Small intestine (tissue), 7 donors: Measurements from ENCODE around the gene SPOUT1. TPM values are rescaled to one million over a fixed set of nuclear protein-coding genes. Genes with fewer than 3 reads are reported as not detected.
A peak's percentile ranks its signal among the peaks of the same experiment; 100 is the strongest.

Source experiments
- DNase-seq, 2 donors: peaks; one replicate each; pipeline versions ENCODE4 v3.0.0 to v3.0.0-alpha.2; 2013
- FAIRE-seq: peaks from 2 replicates; lab custom pipeline; 2012; peaks lifted over from hg19 to GRCh38; lab: Jason Lieb, UNC
- H3K27ac ChIP-seq, 3 donors: one replicate each; pipeline ENCODE4 v1.5.1; 2013; ENCODE audit warnings: low read length in 2 of 3, mild to moderate bottlenecking in 2 of 3, control low read depth in 1 of 3, inconsistent platforms in 1 of 3, low read depth in 1 of 3, moderate library complexity in 1 of 3
- H3K27me3 ChIP-seq, 3 donors: one replicate each; pipeline ENCODE4 v1.6.1; 2013; ENCODE audit warnings: low read length in 3 of 3, inconsistent platforms in 1 of 3; ENCODE audit not compliant: control insufficient read depth in 3 of 3, insufficient read depth in 3 of 3
- H3K36me3 ChIP-seq, 3 donors: one replicate each; pipeline ENCODE4 v1.6.1; 2013; ENCODE audit warnings: low read length in 3 of 3, inconsistent platforms in 1 of 3, low read depth in 1 of 3, mild to moderate bottlenecking in 1 of 3, moderate library complexity in 1 of 3; ENCODE audit not compliant: control insufficient read depth in 3 of 3, insufficient read depth in 2 of 3
- H3K4me1 ChIP-seq, 3 donors: one replicate each; pipeline ENCODE4 v1.6.1; 2013; ENCODE audit warnings: low read length in 2 of 3, inconsistent platforms in 1 of 3, low read depth in 1 of 3, mild to moderate bottlenecking in 1 of 3, moderate library complexity in 1 of 3; ENCODE audit not compliant: control insufficient read depth in 3 of 3, insufficient read depth in 2 of 3
- H3K4me3 ChIP-seq, 3 donors: one replicate each; pipeline ENCODE4 v1.5.1; 2013; ENCODE audit warnings: low read length in 3 of 3, control low read depth in 1 of 3, inconsistent platforms in 1 of 3, low read depth in 1 of 3, mild to moderate bottlenecking in 1 of 3, moderate library complexity in 1 of 3
- H3K9me3 ChIP-seq, 2 donors: one replicate each; pipeline ENCODE4 v1.6.1; 2013; ENCODE audit warnings: low read depth in 1 of 2, low read length in 1 of 2; ENCODE audit not compliant: control insufficient read depth in 2 of 2, insufficient read depth in 1 of 2
- WGBS, 3 donors: extraction: QIAGEN DNeasy Blood & Tissue Kit; methylation state at CpG; one replicate each; pipeline ENCODE4 v1.1.7; 2013; 5-methylcytosine and 5-hydroxymethylcytosine counted together
- polyA plus RNA-seq, 4 donors: library from polyadenylated mRNA; stranded (reverse) in 3 of 4; unstranded in 1 of 4; fragments of 200-250 nt in 3 of 4; fragments of 120-200 nt in 1 of 4; gene quantifications; one replicate each; pipeline versions ENCODE4 v1.2.1 to v1.2.3, GENCODE V29; 2013
- donor health status: healthy with polysubstance abuse.
- donor health status: control.
- donor health status: control.
- donor health status: Bipolar disorder and iron deficiency.
- donor health status: healthy.

The SPOUT1 gene
- polyA plus RNA-seq, 4 donors, result 21.0 to 36.7 (median 24.0) TPM

GRCh38 chr9:128792978-128793686 is 36.5 kb downstream of the SPOUT1 start:
- peak overlapping the region in 1 of 3 donors; percentile 72 for H3K27ac ChIP-seq
- DNase-seq (peak in 1 of 2 donors; percentile 63), FAIRE-seq (no peak)
- H3K9me3 ChIP-seq, result no peaks in the 10 kb centered on the region
- peaks cover 0 to 8% (median 4%) of the 10 kb centered on the region in 3 donors for H3K4me1 ChIP-seq
- 63 to 83% (median 64%) methylated on average over 8 of the region's 8 CpGs for WGBS, 3 donors
- H3K36me3 ChIP-seq, result peaks cover 3 to 80% (median 23%) of the 10 kb centered on the region in 3 donors
- no peak overlapping the region for H3K4me3 ChIP-seq
- no peaks in the 10 kb centered on the region for H3K27me3 ChIP-seq

GRCh38 chr9:128792134-128792533 is 37.5 kb downstream of the SPOUT1 start:
- FAIRE-seq (no peak), DNase-seq (no peak)
- peaks cover 3 to 71% (median 20%) of the 10 kb centered on the region in 3 donors for H3K36me3 ChIP-seq
- no peaks in the 10 kb centered on the region for H3K9me3 ChIP-seq
- H3K27ac ChIP-seq, result no peak overlapping the region
- no peak overlapping the region for H3K4me3 ChIP-seq
- no peaks in the 10 kb centered on the region for H3K27me3 ChIP-seq
- H3K4me1 ChIP-seq, result peaks cover 0 to 13% (median 4%) of the 10 kb centered on the region in 3 donors
- WGBS, 3 donors, result 95 to 98% (median 95%) methylated on average over 9 of the region's 9 CpGs

- 80 to 85% (median 82%) methylated on average over 4 of the region's 4 CpGs for WGBS, 3 donors
- Histone ChIP-seq H3K36me3 (peaks cover 3 to 60% (median 19%) of the 10 kb centered on the region in 3 donors), H3K4me3 (no peak overlapping the region), H3K9me3 (no peaks in the 10 kb centered on the region), H3K4me1 (peaks cover 0 to 18% (median 4%) of the 10 kb centered on the region in 3 donors), H3K27ac (no peak overlapping the region), H3K27me3 (no peaks in the 10 kb centered on the region)
- no peak for DNase-seq
- FAIRE-seq, result no peak
Measured at GRCh38 chr9:128790536-128790935, 39.1 kb downstream of the SPOUT1 start.

GRCh38 chr9:128788445-128788844 is 41.1 kb downstream of the SPOUT1 start:
- WGBS, 3 donors, result 93 to 100% (median 96%) methylated on average over 1 of the region's 1 CpG
- peak overlapping the region in 1 of 3 donors; percentile 25 for H3K27ac ChIP-seq
- peaks cover 0 to 18% (median 2%) of the 10 kb centered on the region in 3 donors for H3K4me1 ChIP-seq
- H3K36me3 ChIP-seq, result peaks cover 0 to 44% (median 19%) of the 10 kb centered on the region in 3 donors
- no peaks in the 10 kb centered on the region for H3K27me3 ChIP-seq
- FAIRE-seq (no peak), DNase-seq (no peak)
- peak overlapping the region in 2 of 3 donors; percentile 77 to 99 for H3K4me3 ChIP-seq
- no peaks in the 10 kb centered on the region for H3K9me3 ChIP-seq

GRCh38 chr9:128787659-128788058 is 41.9 kb downstream of the SPOUT1 start:
- Histone ChIP-seq H3K9me3 (no peaks in the 10 kb centered on the region), H3K36me3 (peaks cover 0 to 36% (median 15%) of the 10 kb centered on the region in 3 donors), H3K4me3 (peak overlapping the region; percentile 77 to 99 (median 91)), H3K4me1 (peaks cover 0 to 18% (median 0%) of the 10 kb centered on the region in 3 donors), H3K27me3 (no peaks in the 10 kb centered on the region), H3K27ac (peak overlapping the region in 2 of 3 donors; percentile 84 to 85)
- FAIRE-seq (no peak), DNase-seq (peak; percentile 17 to 52)
- 2 to 6% (median 5%) methylated on average over 7 of the region's 7 CpGs for WGBS, 3 donors

GRCh38 chr9:128786681-128787601 is 42.7 kb downstream of the SPOUT1 start, which contains the start of gene TBC1D13:
TBC1D13 (plus strand) TSS chr9:128787253; CDS start chr9:128787354, 101 bp downstream.
- Histone ChIP-seq H3K9me3 (peaks cover 0 to under 1% of the 10 kb centered on the region in 2 donors), H3K4me1 (peaks cover 0 to 18% (median 0%) of the 10 kb centered on the region in 3 donors), H3K27me3 (no peaks in the 10 kb centered on the region), H3K4me3 (peak within 1 kb of the TSS; percentile 77 to 99 (median 91)), H3K27ac (peak within 1 kb of the TSS; percentile 38 to 85 (median 84)), H3K36me3 (peaks cover 0 to 29% (median 8%) of the 10 kb centered on the region in 3 donors)
- FAIRE-seq (no peak), DNase-seq (peak; percentile 88 to 94)
- WGBS, 3 donors, result 7 to 9% (median 8%) methylated on average over 55 to 64 of the region's 64 CpGs

- FAIRE-seq, result no peak
- Histone ChIP-seq H3K4me3 (no peak overlapping the region), H3K27me3 (no peaks in the 10 kb centered on the region), H3K36me3 (peaks cover 0 to 14% (median 0%) of the 10 kb centered on the region in 3 donors), H3K4me1 (peaks cover 0 to 18% (median 0%) of the 10 kb centered on the region in 3 donors), H3K9me3 (peaks cover 0 to 5% of the 10 kb centered on the region in 2 donors), H3K27ac (no peak overlapping the region)
- 91 to 94% (median 94%) methylated on average over 6 of the region's 6 CpGs for WGBS, 3 donors
- DNase-seq, result no peak
Measured at GRCh38 chr9:128785427-128785826, 44.2 kb downstream of the SPOUT1 start.

GRCh38 chr9:128782669-128783068 is 46.9 kb downstream of the SPOUT1 start:
- DNase-seq (no peak), FAIRE-seq (no peak)
- no peak overlapping the region for H3K27ac ChIP-seq
- no peak overlapping the region for H3K4me3 ChIP-seq
- no peaks in the 10 kb centered on the region for H3K36me3 ChIP-seq
- H3K9me3 ChIP-seq, result peaks cover 0 to 5% of the 10 kb centered on the region in 2 donors
- no peaks in the 10 kb centered on the region for H3K27me3 ChIP-seq
- peaks cover 0 to 5% (median 0%) of the 10 kb centered on the region in 3 donors for H3K4me1 ChIP-seq
- 88 to 93% (median 88%) methylated on average over 1 of the region's 1 CpG for WGBS, 3 donors
